HG03354 (cell line): ENCODE data around the gene PAIP1.
A peak's percentile ranks its signal among the peaks of the same experiment; 100 is the strongest.
"Not testable (repeated sequence)": the region's sequence is repeated elsewhere in the genome, so short reads cannot be mapped to it uniquely, and the experiment has no call there.

Experiments used
- ATAC-seq: cut with Tn5 transposase; IDR thresholded peaks from one replicate; pipeline ENCODE4 v1.9.1; 2021; ENCODE audit warnings: mild to moderate bottlenecking; ENCODE audit not compliant: unreplicated experiment, poor library complexity, severe bottlenecking

Gene PAIP1

GRCh38 chr5:43533646-43534045, 23.2 kb downstream of the PAIP1 start:
- ATAC-seq: no peak

- ATAC-seq: peak; percentile 69
Observed at GRCh38 chr5:43530648-43531047, 26.2 kb downstream of the PAIP1 start.

GRCh38 chr5:43523662-43524072, 33.2 kb downstream of the PAIP1 start:
- no peak for ATAC-seq

GRCh38 chr5:43520615-43521014, 36.3 kb downstream of the PAIP1 start:
- no peak for ATAC-seq

- no peak for ATAC-seq
Observed at GRCh38 chr5:43515678-43516048, 41.2 kb downstream of the PAIP1 start.

- ATAC-seq: peak; percentile 99
Observed at GRCh38 chr5:43514816-43515677, 41.8 kb downstream of the PAIP1 start, which contains the start of gene C5orf34. TSS of gene C5orf34 (minus strand) at chr5:43515148. CDS start at chr5:43509339, 5,809 bp downstream.

- peak; percentile 36 for ATAC-seq
Observed at GRCh38 chr5:43514471-43514815, 42.4 kb downstream of the PAIP1 start.

- no peak for ATAC-seq
Observed at GRCh38 chr5:43514025-43514424, 42.9 kb downstream of the PAIP1 start.

GRCh38 chr5:43511062-43511461, 45.8 kb downstream of the PAIP1 start:
- not testable (repeated sequence) for ATAC-seq

GRCh38 chr5:43498581-43498980, 58.3 kb downstream of the PAIP1 start:
- ATAC-seq: no peak

GRCh38 chr5:43497311-43498104, 59.4 kb downstream of the PAIP1 start:
- no peak for ATAC-seq

- ATAC-seq: no peak
Observed at GRCh38 chr5:43491326-43491725, 65.6 kb downstream of the PAIP1 start.

- no peak for ATAC-seq
Observed at GRCh38 chr5:43486353-43486752, 70.5 kb downstream of the PAIP1 start.

GRCh38 chr5:43485406-43485805, 71.5 kb downstream of the PAIP1 start:
- ATAC-seq: no peak

GRCh38 chr5:43484106-43484849, 72.6 kb downstream of the PAIP1 start:
- ATAC-seq: peak; percentile 83

GRCh38 chr5:43483298-43484105, 73.4 kb downstream of the PAIP1 start, which contains the start of gene TMEM267:
TSS of gene TMEM267 (minus strand) at chr5:43483865. CDS start at chr5:43453969, 29,896 bp downstream.
- peak; percentile 86 for ATAC-seq

GRCh38 chr5:43482490-43483297, 74.2 kb downstream of the PAIP1 start:
- no peak for ATAC-seq
